Left forelimb (tissue), 1 donor: ENCODE results near the gene OR5F1.

ENCODE experiments used
- DNase-seq: peaks from one replicate; pipeline ENCODE4 v3.0.0-alpha.2; 2018; ENCODE audit warnings: low spot score

OR5F1 gene

GRCh38 chr11:55994525-55994924, at the start of gene OR5F1:
Gene OR5F1 (minus strand): TSS chr11:55994625. CDS start chr11:55994625, 0 bp downstream.
- no peak for DNase-seq

DNA sequence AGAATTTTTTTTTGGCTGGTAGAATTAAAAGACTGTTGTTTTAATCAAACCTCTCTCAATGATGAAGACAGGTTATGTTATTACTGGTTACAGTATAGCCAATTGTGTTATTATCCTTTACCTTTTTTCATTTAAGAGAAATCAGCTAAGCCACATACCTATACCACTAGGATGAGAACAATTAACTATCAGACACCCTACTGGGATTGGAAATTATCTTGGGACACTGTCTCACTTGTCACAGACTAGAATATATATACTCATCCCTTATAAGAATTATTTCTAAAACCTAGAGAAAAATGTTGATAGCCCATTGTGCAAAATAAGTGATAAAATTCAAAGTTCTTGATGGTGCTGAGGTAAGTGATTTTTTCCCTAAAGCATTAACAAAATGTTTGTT, 32.9 kb upstream of the OR5F1 start, which contains the start of gene OR5AS1:
Gene OR5AS1 (plus strand): TSS at position 301 of the 400 bp plus-strand sequence. CDS start 2,765 bp downstream, outside the sequence.
- no peak for DNase-seq

GRCh38 chr11:56013805-56014204, 19.4 kb upstream of the OR5F1 start:
- no peak for DNase-seq

- DNase-seq, result no peak
Observed at GRCh38 chr11:56010716-56011115, 16.3 kb upstream of the OR5F1 start.

DNA sequence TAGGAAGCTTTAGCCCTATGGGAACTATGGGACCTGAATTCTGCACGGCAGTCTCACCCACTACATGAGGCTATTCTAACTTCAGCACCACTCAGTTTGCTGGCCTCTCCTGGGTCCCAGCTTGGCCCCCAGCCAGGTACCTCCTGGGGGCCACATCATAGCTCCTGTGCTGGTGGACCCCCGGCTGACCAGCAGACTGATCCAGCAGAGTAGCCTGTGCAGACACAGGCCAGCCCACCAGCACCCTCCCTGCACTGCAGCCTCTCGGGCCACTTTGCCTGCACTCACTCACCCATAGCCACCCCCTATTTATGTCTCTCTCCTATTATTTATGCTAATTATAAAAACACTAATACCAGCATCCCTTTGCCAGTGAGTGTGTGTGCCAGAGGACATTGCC, 23.5 kb downstream of the OR5F1 start:
- no peak for DNase-seq

- DNase-seq, result no peak
Observed at GRCh38 chr11:55969845-55970244, 24.6 kb downstream of the OR5F1 start, which contains the start of gene OR10AG1. Gene OR10AG1 (minus strand): TSS chr11:55969945. CDS start chr11:55969907, 38 bp downstream.

- no peak for DNase-seq
Observed at GRCh38 chr11:55967914-55968313, 26.5 kb downstream of the OR5F1 start.

GRCh38 chr11:55966391-55966790, 28.0 kb downstream of the OR5F1 start:
- DNase-seq, result no peak

DNA sequence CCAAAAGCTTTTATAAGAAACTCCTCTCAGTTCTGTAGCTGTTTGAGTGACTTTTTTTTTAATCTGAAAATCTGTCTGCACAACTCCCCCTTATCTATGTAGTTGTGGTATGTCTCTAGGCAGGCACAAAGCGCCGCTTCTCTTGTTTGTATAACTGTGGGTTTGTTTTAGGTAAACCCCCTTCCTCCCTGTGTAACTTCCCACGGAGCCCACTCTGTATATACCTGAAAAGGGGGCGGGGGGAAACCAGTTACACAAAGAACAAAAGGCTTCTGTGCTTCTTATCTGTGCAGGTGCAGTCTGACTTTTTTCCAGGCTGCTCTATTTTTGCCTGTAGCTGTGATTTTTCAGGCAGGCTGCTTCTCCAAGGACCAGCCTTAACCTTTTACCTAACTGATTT, 37.9 kb downstream of the OR5F1 start:
- DNase-seq, result no peak

- no peak for DNase-seq
Observed at GRCh38 chr11:55949330-55949729, 45.1 kb downstream of the OR5F1 start.
